ENCODE measurements around the gene SMARCD3.

Gene SMARCD3

DNA sequence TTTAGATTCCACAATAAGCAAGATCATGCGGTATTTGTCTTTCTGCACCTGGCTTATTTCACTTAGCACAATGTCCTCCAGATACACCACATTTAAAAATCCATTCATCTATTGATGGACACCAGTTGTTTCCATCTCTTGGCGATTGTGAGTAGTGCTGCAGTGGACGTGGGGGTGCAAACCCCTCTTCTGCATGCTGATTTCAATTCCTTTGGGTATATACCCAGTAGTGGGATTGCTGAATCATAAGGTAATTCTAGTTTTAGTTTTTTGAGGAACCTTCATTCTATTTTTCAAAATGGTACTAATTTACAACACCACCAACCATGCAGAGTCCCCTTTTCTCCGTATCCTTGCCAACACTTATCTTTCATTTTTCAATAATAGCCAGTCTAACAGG is 59.5 kb downstream of the SMARCD3 start:
- no peak for DNase-seq (ENCODE audit: low read depth in 1 of 2, low spot score in 1 of 2)
- in situ Hi-C loops (cut with HindIII; ENCODE audit: low pct_unique_long_range_greater_than_20kb, low sequenced_read_pairs): no loop called here
- TF ChIP-seq JUND (IDR thresholded peaks at IDR 0.05; ENCODE audit: low read depth): no peak
